HepG2 (cell line): ENCODE measurements around the gene NCAM2.

Source experiments
- ARID3A ChIP-seq: IDR thresholded peaks from 2 replicates; pipeline ENCODE4 v1.6.1; 2012; ENCODE audit warnings: low read depth, low read length, improper control_type of control experiment
- EP300 ChIP-seq, 3 experiments: sonication (generic) in 1 of 3; formaldehyde crosslinking in 1 of 3; IDR thresholded peaks; 2 replicates each; pipeline versions ENCODE4 v1.5.1 to v1.6.1; 2011 to 2020; ENCODE audit warnings: low read depth in 2 of 3, low read length in 2 of 3, borderline replicate concordance in 1 of 3, improper control_type of control experiment in 1 of 3, mild to moderate bottlenecking in 1 of 3, missing genetic modification reagents in 1 of 3, moderate library complexity in 1 of 3
- NFE2L1 ChIP-seq: sonication (generic); formaldehyde crosslinking; IDR thresholded peaks from 2 replicates; pipeline ENCODE4 v1.4.0; 2020; ENCODE audit warnings: missing genetic modification reagents, mild to moderate bottlenecking, borderline replicate concordance
- PRMT3 ChIP-seq: sonication (generic); formaldehyde crosslinking; IDR thresholded peaks from 2 replicates; pipeline ENCODE4 v1.8.1; 2022; ENCODE audit warnings: low read depth, mild to moderate bottlenecking, moderate library complexity, missing genetic modification reagents, borderline replicate concordance
- RBFOX2 ChIP-seq: fragments of 200-400 bp; formaldehyde crosslinking; IDR thresholded peaks from 2 replicates; pipeline ENCODE4 v1.6.1; 2017; ENCODE audit warnings: low read depth, mild to moderate bottlenecking, low read length
- RFX5 ChIP-seq: IDR thresholded peaks from 2 replicates; pipeline ENCODE4 v1.6.1; 2011; ENCODE audit warnings: low read depth, low read length, improper control_type of control experiment
- YY1 ChIP-seq: IDR thresholded peaks from 2 replicates; pipeline ENCODE4 v1.6.1; 2011; ENCODE audit warnings: low read length, low read depth, moderate library complexity, mild to moderate bottlenecking; ENCODE audit not compliant: insufficient read depth, insufficient replicate concordance
- ZNF713 ChIP-seq: sonication (generic); formaldehyde crosslinking; IDR thresholded peaks from 2 replicates; pipeline ENCODE4 v1.4.0; 2020; ENCODE audit warnings: mild to moderate bottlenecking, missing genetic modification reagents

- TF ChIP-seq RFX5 (no peak), YY1 (no peak), ARID3A (no peak), PRMT3 (no peak), NFE2L1 (no peak), RBFOX2 (no peak), ZNF713 (CRISPR knock-in tag) (no peak), EP300 (IDR thresholded peaks at IDR 0.05; ENCODE audit: low read depth in 2 of 2, low read length in 2 of 2) (no peak), EP300 (CRISPR knock-in tag; IDR thresholded peaks at IDR 0.05; ENCODE audit: borderline replicate concordance) (no peak)
These were observed 197.9 kb downstream of the NCAM2 start for GRCh38 chr21:21196087-21196486.
